Keratinocyte (primary cell): ENCODE measurements around the gene PARD3B. TPM values are rescaled to one million over a fixed set of nuclear protein-coding genes. Genes with fewer than 3 reads are reported as not detected.

Source experiments
- DNase-seq: peaks from one replicate; pipeline ENCODE4 v3.0.0-alpha.2; 2011; ENCODE audit warnings: low read depth, missing footprints, low spot score
- FAIRE-seq: peaks from 2 replicates; lab custom pipeline; 2011; peaks lifted over from hg19 to GRCh38; lab: Jason Lieb, UNC
- H2AFZ ChIP-seq: 2 replicates; pipeline ENCODE4 v1.6.0; 2012; ENCODE audit warnings: low read length, control low read depth, inconsistent platforms; ENCODE audit not compliant: control insufficient read depth
- H3K27ac ChIP-seq: 2 replicates; pipeline ENCODE4 v1.5.1; 2011; ENCODE audit warnings: low read length; ENCODE audit not compliant: control insufficient read depth, insufficient read depth
- H3K27me3 ChIP-seq: 3 replicates; pipeline ENCODE4 v1.6.0; 2011; ENCODE audit warnings: low read length; ENCODE audit not compliant: control insufficient read depth, insufficient read depth; ENCODE audit errors: extremely low read depth
- H3K36me3 ChIP-seq, 2 experiments: 2 replicates in 1 of 2; 3 replicates in 1 of 2; pipeline ENCODE4 v1.5.1; 2011; ENCODE audit warnings: low read length in 2 of 2, mild to moderate bottlenecking in 1 of 2; ENCODE audit not compliant: control insufficient read depth in 2 of 2, insufficient read depth in 2 of 2; ENCODE audit errors: extremely low read depth in 1 of 2
- H3K4me1 ChIP-seq: 3 replicates; pipeline ENCODE4 v1.5.1; 2011; ENCODE audit warnings: low read length; ENCODE audit not compliant: control insufficient read depth, insufficient read depth; ENCODE audit errors: extremely low read depth
- H3K4me2 ChIP-seq: 3 replicates; pipeline ENCODE4 v1.6.0; 2011; ENCODE audit warnings: low read depth, low read length; ENCODE audit not compliant: control insufficient read depth, insufficient read depth; ENCODE audit errors: extremely low read depth
- H3K4me3 ChIP-seq, 3 experiments: fragments of 200-600 bp in 1 of 3; sonication (generic) in 1 of 3; 2 replicates in 2 of 3; 3 replicates in 1 of 3; pipeline ENCODE4 v1.5.1; 2011 to 2016; ENCODE audit warnings: low read length in 3 of 3, mild to moderate bottlenecking in 3 of 3, control low read depth in 2 of 3, inconsistent platforms in 1 of 3, low read depth in 1 of 3, mixed read lengths in 1 of 3, mixed run types in 1 of 3, moderate library complexity in 1 of 3; ENCODE audit not compliant: control insufficient read depth in 2 of 3, insufficient read depth in 2 of 3; ENCODE audit errors: extremely low read depth in 1 of 3
- H3K79me2 ChIP-seq: 2 replicates; pipeline ENCODE4 v1.6.0; 2012; ENCODE audit warnings: low read length; ENCODE audit not compliant: control insufficient read depth, insufficient read depth
- H3K9ac ChIP-seq: 3 replicates; pipeline ENCODE4 v1.6.0; 2011; ENCODE audit warnings: low read length; ENCODE audit not compliant: control insufficient read depth, insufficient read depth; ENCODE audit errors: extremely low read depth
- H3K9me1 ChIP-seq: 3 replicates; pipeline ENCODE4 v1.6.0; 2011; ENCODE audit warnings: low read length; ENCODE audit not compliant: control insufficient read depth, insufficient read depth; ENCODE audit errors: extremely low read depth
- H3K9me3 ChIP-seq: 2 replicates; pipeline ENCODE4 v1.5.1; 2012; ENCODE audit warnings: low read depth, low read length; ENCODE audit not compliant: control insufficient read depth
- H4K20me1 ChIP-seq: 3 replicates; pipeline ENCODE4 v1.6.0; 2011; ENCODE audit warnings: low read length; ENCODE audit not compliant: control insufficient read depth, insufficient read depth; ENCODE audit errors: extremely low read depth
- CTCF ChIP-seq, 3 experiments: IDR thresholded peaks in 1 of 3; conservative IDR thresholded peaks in 1 of 3; optimal IDR thresholded peaks in 1 of 3; 2 replicates in 2 of 3; 3 replicates in 1 of 3; pipeline versions ENCODE3 to v1.5.1; 2011; ENCODE audit warnings: low read length in 3 of 3, mild to moderate bottlenecking in 3 of 3, moderate library complexity in 2 of 3, control low read depth in 1 of 3, inconsistent platforms in 1 of 3; ENCODE audit not compliant: insufficient read depth in 2 of 3; ENCODE audit errors: extremely low read depth in 1 of 3
- EZH2 ChIP-seq: IDR thresholded peaks from one replicate; pipeline ENCODE4 v1.6.1; 2012; ENCODE audit warnings: inconsistent platforms, mild to moderate bottlenecking, low read length, moderate library complexity
- dilution Hi-C: fragments of 300-500 bp; cut with MboI; formaldehyde crosslinking; loops from one replicate; pipeline ENCODE4 v1.7.0; 2020; ENCODE audit warnings: low sequenced_read_pairs; ENCODE audit not compliant: extremely low pct_ligation_motif_present
- polyA plus RNA-seq, 5 experiments: library from polyadenylated mRNA; depleted of rRNA in 3 of 5; stranded (reverse) in 3 of 5; stranded (forward) in 1 of 5; unstranded in 1 of 5; fragments of >200 nt; gene quantifications; 1 replicate in 1 of 5; 2 replicates in 3 of 5; 3 replicates in 1 of 5; pipeline versions ENCODE4 v1.2.1 to v1.2.3, GENCODE V29; 2011 to 2012; ENCODE audit warnings: missing spikeins in 2 of 5, low read depth in 1 of 5, low replicate concordance in 1 of 5

Gene PARD3B
- polyA plus RNA-seq, 1 donor (not counting 4 experiments of a cell fraction or from before 2014, with no cell fraction given), result 1.2 TPM

DNA sequence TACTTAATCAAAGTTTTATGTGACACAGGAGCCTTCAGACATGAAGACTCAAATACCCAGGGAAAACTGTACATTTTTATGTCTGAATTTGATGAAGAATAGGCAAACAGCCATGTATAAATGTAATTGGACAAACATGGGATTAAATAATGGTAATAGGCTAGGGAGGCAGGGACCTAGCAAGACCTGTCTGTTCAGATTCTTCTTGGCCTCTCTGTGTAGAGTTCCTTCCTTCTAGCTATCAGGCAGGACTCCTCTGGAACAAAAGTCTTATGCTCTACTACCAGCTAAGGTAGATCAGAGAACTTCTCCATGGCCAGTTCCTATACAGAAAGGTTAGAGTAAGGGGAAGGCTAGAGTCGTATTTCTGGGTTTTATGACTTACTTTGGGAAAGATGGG, 9.5 kb upstream of the PARD3B start:
- TF ChIP-seq CTCF (optimal IDR thresholded peaks at IDR 0.05 in 1 of 3, IDR thresholded peaks at IDR 0.05 in 1 of 3, conservative IDR thresholded peaks at IDR 0.05 in 1 of 3; ENCODE audit: extremely low read depth in 1 of 3, insufficient read depth in 2 of 3, low read length in 3 of 3), result no peak
- no peak for TF ChIP-seq EZH2
- Histone ChIP-seq H3K9me1 (no peaks in the 10 kb centered on the region), H3K9ac (no peak overlapping the region), H3K27me3 (no peaks in the 10 kb centered on the region), H3K27ac (no peak overlapping the region), H3K4me2 (no peak overlapping the region), H3K36me3 (no peaks in the 10 kb centered on the region), H4K20me1 (no peaks in the 10 kb centered on the region), H3K4me3 (no peak overlapping the region), H3K9me3 (no peaks in the 10 kb centered on the region), H3K79me2 (no peaks in the 10 kb centered on the region), H3K4me1 (peaks cover 3% of the 10 kb centered on the region), H2AFZ (no peak overlapping the region)
- DNase-seq, result no peak
- dilution Hi-C loops, result no loop called here
- no peak for FAIRE-seq

DNA sequence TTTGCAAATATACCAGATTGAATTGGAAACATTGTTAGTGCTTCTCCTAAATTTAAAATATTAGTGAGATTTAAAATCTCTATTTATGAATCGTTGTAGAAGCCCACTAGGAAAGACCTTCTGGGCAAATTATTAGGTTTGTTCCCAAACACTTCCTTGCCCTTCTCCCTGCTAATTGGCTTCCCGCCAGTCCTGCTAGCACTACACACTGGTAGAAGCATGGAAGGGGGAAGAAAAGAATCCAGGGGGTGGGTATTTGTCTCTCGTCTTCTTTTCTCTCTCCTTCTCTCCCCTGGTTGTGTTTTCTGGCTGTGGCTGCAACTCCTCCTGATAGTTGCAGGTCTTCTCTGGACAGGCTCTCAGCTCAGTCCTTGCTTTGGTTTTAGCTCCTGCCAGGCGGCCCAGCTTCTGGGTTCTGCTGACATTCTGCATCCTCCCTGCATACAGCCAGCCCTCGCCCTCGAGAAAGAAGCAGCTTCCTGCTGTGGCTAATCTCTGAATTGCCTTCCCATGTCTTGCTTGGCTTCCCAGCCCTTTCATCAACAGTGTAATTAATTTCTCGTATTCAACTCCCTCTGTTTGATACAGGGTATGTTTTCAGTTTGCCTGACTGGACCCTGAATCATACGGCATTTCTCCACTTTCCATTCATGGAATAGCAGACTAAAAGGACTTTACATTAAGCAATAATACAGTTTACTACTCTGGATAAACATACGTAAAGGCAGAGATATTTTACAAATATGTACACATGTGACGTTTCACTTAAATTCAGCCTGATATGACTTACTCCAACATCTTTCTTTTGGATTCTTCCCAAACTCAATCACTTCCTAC, 6.9 kb upstream of the PARD3B start:
- FAIRE-seq, result no peak
- no peaks in the 10 kb centered on the region for H3K9me1 ChIP-seq

More for the DNA sequence above, 6.9 kb upstream of the PARD3B start:
- dilution Hi-C loops, result no loop called here
- DNase-seq, result no peak
- no peaks in the 10 kb centered on the region for H3K36me3 ChIP-seq
- no peak overlapping the region for H3K4me3 ChIP-seq
- no peak overlapping the region for H2AFZ ChIP-seq
- H3K9ac ChIP-seq, result no peak overlapping the region
- H4K20me1 ChIP-seq, result no peaks in the 10 kb centered on the region
- TF ChIP-seq EZH2 (no peak), CTCF (optimal IDR thresholded peaks at IDR 0.05 in 1 of 3, IDR thresholded peaks at IDR 0.05 in 1 of 3, conservative IDR thresholded peaks at IDR 0.05 in 1 of 3; ENCODE audit: extremely low read depth in 1 of 3, insufficient read depth in 2 of 3, low read length in 3 of 3) (no peak)
- H3K4me2 ChIP-seq, result no peak overlapping the region
- no peaks in the 10 kb centered on the region for H3K27me3 ChIP-seq
- peaks cover 3% of the 10 kb centered on the region for H3K4me1 ChIP-seq
- no peaks in the 10 kb centered on the region for H3K79me2 ChIP-seq
- H3K9me3 ChIP-seq, result no peaks in the 10 kb centered on the region
- no peak overlapping the region for H3K27ac ChIP-seq
